GM10266 (cell line): ENCODE data around the gene CHST12.

Experiments used
- DNase-seq: peaks from one replicate; pipeline ENCODE4 v3.0.0; 2012; ENCODE audit errors: extremely low spot score
- CTCF ChIP-seq: IDR thresholded peaks from 2 replicates; pipeline ENCODE4 v1.5.1; 2012; ENCODE audit warnings: mild to moderate bottlenecking, low read depth; ENCODE audit not compliant: control insufficient read depth, insufficient read depth; ENCODE audit errors: missing control alignments

The CHST12 gene

GRCh38 chr7:2493205-2494164 lies 90.1 kb downstream of the CHST12 start:
- no peak for TF ChIP-seq CTCF
- no peak for DNase-seq

GRCh38 chr7:2494191-2495130 lies 91.0 kb downstream of the CHST12 start:
- TF ChIP-seq CTCF = no peak
- DNase-seq = no peak

- no peak for DNase-seq
These were observed 92.2 kb downstream of the CHST12 start for GRCh38 chr7:2495418-2496299.

GRCh38 chr7:2496375-2496774 lies 93.0 kb downstream of the CHST12 start:
- DNase-seq = no peak
- TF ChIP-seq CTCF = no peak

More at GRCh38 chr7:2495418-2496299, 92.2 kb downstream of the CHST12 start:
- TF ChIP-seq CTCF = no peak

GRCh38 chr7:2497065-2497464 lies 93.7 kb downstream of the CHST12 start:
- DNase-seq = no peak
- TF ChIP-seq CTCF = no peak

GRCh38 chr7:2497500-2498336 lies 94.3 kb downstream of the CHST12 start:
- no peak for TF ChIP-seq CTCF
- no peak for DNase-seq
